ENCODE data around the gene PPIE. TPM values are rescaled to one million over a fixed set of nuclear protein-coding genes. Genes with fewer than 3 reads are reported as not detected.

The PPIE gene
- total RNA-seq, 1 donor from 2014 or later: 27.9 TPM

DNA sequence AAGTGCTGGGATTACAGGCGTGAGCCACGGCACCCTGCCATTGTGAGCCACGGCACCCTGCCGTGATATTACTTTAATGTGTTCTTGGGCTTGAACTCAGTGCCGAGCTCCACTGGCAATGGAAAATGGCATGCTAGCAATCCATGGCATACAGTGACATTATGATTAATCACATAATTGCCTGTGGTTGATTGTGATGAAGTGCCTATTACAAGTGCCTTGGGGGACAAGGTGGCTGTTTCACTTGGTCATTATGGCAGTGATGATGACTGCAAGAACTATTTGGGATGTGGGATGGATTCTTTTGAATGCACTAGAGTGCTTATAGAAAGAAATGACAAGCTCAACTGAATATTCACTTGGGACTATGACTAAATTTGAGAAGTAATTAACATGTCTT lies 25.1 kb upstream of the PPIE start:
- ATAC-seq: no peak
- intact Hi-C loops (cut with DNase I): no loop called here
- DNase-seq (ENCODE audit: missing footprints): no peak

- DNase-seq (ENCODE audit: missing footprints) (no peak), ATAC-seq (no peak)
- intact Hi-C loops (cut with DNase I): loop anchor here (5.0 kb wide), 1 partner anchor 46 kb away; the partner anchor contains the start of gene NT5C1A
Measured at GRCh38 chr1:39717809-39718208, 20.9 kb upstream of the PPIE start.

- ATAC-seq (peak; percentile 37), DNase-seq (ENCODE audit: missing footprints) (no peak)
- intact Hi-C loops (cut with DNase I): loop anchor here (1.0 kb wide), 1 partner anchor 114 kb away; no protein-coding TSS in a partner anchor
Measured at GRCh38 chr1:39720094-39720999, 18.3 kb upstream of the PPIE start.

DNA sequence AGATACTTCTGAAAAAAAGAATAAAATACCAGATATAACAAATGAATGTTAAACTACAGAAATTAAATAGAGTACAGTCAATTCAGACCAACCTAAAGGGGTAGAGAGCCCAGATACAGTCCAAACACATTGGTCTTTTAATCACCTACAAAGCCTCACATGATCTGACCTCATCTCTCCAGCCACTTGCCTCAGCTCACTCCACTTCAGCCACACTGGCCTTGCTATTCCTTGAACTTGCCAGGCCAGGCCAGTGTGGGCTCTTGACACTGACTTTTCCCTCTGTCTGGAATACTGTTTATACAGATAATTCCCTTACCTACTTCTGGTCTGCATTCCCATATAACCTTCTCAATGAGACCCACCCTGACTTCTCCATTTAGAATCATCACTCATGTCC lies 17.0 kb upstream of the PPIE start:
- intact Hi-C loops (cut with DNase I): no loop called here
- ATAC-seq (no peak), DNase-seq (ENCODE audit: missing footprints) (no peak)

DNA sequence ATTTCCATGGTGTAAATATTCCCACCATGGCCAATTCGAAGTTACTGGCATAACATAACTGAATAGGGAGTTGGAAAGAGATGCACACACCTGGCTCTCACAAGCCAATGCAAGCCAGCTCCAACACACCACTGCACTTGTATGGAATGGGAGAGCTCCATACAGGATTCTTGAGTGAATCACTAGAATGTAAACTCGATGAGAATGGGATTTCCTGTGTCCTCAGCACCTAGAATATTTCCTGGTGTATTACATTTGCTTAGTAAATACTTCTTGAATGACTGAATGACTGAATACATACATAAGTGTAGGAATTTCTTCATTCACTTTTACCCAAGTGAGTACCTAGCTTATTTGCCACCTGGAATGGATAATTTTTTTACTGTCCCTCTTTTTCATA lies 16.2 kb upstream of the PPIE start:
- intact Hi-C loops (cut with DNase I): no loop called here
- ATAC-seq (no peak), DNase-seq (ENCODE audit: missing footprints) (no peak)

DNA sequence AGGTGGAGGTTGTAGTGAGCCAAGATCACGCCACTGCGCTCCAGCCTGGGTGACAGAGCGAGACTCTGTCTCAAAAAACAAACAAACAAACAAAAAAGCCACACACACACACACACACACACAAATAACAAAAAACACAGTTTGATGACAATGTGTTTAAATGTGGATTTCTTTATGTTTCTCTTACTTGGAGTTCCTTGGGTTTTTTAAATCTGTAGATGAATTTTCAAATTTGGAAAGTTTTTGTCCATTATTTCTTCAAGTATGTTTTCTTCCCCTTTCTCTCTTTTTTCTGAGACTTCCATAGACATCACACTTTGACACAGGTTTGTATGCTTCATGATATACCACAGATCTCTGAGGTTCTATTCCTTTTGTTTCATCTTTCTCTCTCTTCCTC lies 12.1 kb upstream of the PPIE start:
- ATAC-seq (no peak), DNase-seq (ENCODE audit: missing footprints) (no peak)
- intact Hi-C loops (cut with DNase I): no loop called here

- ATAC-seq: no peak
- intact Hi-C loops (cut with DNase I): no loop called here
- no peak for DNase-seq (ENCODE audit: missing footprints)
Measured at GRCh38 chr1:39727221-39727931, 11.3 kb upstream of the PPIE start.

DNA sequence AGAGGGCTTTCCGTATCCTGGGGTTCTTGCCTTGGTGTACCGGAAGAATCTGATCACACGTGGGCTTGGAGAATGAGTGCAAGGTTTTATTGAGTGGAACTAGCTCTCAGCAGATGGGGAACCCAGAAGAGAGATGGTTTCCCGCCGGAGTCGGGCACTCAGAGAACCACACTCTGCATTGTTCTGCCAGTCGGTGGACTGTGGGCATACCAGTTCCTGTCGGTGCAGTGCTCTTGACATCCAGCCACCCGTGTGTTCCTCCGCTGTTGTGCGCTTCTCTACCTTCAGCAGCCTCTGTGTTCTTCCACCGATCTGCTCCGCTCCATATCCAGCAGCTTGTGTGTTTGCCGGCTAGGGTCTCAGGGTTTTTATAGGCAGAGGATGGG lies 10.8 kb upstream of the PPIE start:
- intact Hi-C loops (cut with DNase I): no loop called here

DNA sequence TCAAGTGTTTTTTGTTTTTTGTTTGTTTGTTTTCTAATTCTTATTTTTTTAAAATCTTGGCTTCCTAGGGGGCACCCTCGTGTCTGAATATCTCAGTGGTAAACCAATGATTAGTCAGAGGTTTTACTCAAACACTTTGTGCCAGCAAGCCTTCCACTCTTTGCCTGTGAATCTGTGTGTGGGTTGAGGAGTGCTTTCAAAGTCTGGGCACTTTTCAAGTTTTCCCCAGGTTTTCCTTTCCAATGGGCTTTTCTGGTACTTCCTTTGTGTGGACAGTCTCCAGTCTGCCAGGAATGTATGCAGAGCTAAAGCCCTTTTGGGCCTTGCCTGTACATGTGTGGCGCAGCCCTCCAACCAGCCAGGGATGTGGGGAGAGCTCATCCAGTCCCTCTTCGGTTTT lies 9.7 kb upstream of the PPIE start:
- intact Hi-C loops (cut with DNase I): no loop called here
- no peak for ATAC-seq

More for the DNA sequence above, 10.8 kb upstream of the PPIE start:
- ATAC-seq (no peak), DNase-seq (ENCODE audit: missing footprints) (no peak)

GRCh38 chr1:39729842-39730241 lies 8.8 kb upstream of the PPIE start:
- no peak for ATAC-seq
- DNase-seq (ENCODE audit: missing footprints): no peak
- intact Hi-C loops (cut with DNase I): no loop called here

More for the DNA sequence above, 9.7 kb upstream of the PPIE start:
- no peak for DNase-seq (ENCODE audit: missing footprints)

- DNase-seq (ENCODE audit: missing footprints): no peak
- intact Hi-C loops (cut with DNase I): no loop called here
- ATAC-seq: peak; percentile 4
Measured at GRCh38 chr1:39732730-39733129, 6.0 kb upstream of the PPIE start.

GRCh38 chr1:39733161-39733560 lies 5.5 kb upstream of the PPIE start:
- intact Hi-C loops (cut with DNase I): no loop called here
- no peak for DNase-seq (ENCODE audit: missing footprints)
- ATAC-seq: peak; percentile 47

DNA sequence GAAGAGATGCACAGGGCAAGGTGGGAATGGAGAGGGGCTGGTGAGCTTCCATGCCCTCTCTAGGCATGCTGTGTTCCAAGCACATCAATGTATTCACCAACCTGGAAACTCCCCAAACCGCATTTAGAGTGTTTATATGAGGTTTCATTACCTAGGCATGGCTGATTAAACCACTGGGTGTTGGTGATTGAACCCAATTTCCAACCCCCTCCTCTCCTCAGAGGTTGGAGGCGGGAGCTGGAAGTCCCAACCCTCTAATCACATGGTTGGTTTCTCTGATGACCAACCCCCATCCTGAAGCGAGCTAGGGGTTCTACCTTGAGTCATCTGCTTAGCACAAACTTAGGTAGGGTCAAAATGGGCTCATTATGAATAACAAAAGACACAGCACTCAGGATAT lies 3.0 kb upstream of the PPIE start:
- intact Hi-C loops (cut with DNase I): no loop called here
- ATAC-seq (no peak), DNase-seq (ENCODE audit: missing footprints) (no peak)

GRCh38 chr1:39737546-39738169 lies 1.0 kb upstream of the PPIE start:
- intact Hi-C loops (cut with DNase I): no loop called here
- ATAC-seq (no peak), DNase-seq (ENCODE audit: missing footprints) (no peak)

DNA sequence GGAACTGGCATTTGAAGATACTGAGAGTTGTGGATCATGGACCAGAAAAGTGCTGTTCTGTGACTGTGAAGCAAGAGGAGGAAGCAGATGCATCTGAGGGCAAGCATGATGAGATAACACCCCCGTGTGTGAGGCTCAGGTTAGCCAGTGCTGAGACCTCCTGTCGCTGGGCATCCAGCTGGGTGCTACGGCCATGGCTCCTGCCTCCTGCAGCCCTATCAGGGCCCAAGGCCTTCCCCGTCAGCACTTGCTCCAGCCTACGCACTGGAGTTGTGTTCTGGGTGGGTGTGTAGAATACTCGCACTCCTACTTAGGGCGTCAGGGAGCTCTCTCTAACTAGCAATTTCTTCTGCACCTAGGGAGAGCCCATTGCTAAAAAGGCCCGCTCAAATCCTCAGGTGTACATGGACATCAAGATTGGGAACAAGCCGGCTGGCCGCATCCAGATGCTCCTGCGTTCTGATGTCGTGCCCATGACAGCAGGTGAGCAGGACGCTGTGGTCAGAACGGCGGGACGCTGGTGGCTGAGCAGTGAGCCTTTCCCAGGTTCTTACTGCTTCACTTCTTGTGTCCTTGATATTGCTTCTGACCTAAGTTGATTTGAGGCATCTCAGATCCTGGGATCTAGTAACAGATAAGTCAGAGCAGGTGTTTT lies 6.5 kb downstream of the PPIE start:
- no peak for DNase-seq (ENCODE audit: missing footprints)
- ATAC-seq: no peak
- intact Hi-C loops (cut with DNase I): no loop called here

DNA sequence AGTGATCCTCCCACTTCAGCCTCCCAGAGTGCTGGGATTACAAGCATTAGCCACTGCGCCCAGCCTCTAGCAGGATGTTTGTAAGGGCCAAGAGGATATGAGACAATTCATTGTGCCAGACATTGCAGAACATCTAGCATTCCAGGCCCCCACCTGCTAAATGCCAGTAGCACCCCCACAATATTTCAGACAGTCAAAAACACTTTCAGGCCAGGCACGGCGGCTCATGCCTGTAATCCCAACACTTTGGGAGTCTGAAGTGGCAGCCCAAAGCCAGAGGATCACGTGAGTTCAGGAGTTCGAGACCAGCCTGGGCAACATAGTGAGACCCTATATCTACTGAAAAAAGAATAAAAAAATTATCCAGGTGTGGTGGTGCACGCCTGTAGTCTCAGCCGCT lies 12.9 kb downstream of the PPIE start:
- DNase-seq (ENCODE audit: missing footprints) (no peak), ATAC-seq (no peak)
- intact Hi-C loops (cut with DNase I): no loop called here

DNA sequence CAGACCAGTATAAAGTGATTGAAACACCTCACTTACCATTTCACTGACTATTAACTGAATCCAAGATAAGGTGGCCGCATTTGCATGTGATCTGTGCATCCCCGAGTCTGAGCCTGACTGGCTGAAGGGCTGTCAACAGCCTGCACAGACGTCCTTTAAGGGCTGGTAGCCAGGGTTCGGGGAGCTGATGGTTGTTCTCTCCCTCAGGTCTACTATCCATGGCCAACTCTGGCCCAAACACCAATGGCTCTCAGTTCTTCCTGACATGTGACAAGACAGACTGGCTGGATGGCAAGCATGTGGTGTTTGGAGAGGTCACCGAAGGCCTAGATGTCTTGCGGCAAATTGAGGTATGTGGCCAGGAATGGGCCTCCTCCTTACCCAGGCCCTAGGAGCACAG lies 14.0 kb downstream of the PPIE start:
- intact Hi-C loops (cut with DNase I): no loop called here
- DNase-seq (ENCODE audit: missing footprints) (no peak), ATAC-seq (no peak)

DNA sequence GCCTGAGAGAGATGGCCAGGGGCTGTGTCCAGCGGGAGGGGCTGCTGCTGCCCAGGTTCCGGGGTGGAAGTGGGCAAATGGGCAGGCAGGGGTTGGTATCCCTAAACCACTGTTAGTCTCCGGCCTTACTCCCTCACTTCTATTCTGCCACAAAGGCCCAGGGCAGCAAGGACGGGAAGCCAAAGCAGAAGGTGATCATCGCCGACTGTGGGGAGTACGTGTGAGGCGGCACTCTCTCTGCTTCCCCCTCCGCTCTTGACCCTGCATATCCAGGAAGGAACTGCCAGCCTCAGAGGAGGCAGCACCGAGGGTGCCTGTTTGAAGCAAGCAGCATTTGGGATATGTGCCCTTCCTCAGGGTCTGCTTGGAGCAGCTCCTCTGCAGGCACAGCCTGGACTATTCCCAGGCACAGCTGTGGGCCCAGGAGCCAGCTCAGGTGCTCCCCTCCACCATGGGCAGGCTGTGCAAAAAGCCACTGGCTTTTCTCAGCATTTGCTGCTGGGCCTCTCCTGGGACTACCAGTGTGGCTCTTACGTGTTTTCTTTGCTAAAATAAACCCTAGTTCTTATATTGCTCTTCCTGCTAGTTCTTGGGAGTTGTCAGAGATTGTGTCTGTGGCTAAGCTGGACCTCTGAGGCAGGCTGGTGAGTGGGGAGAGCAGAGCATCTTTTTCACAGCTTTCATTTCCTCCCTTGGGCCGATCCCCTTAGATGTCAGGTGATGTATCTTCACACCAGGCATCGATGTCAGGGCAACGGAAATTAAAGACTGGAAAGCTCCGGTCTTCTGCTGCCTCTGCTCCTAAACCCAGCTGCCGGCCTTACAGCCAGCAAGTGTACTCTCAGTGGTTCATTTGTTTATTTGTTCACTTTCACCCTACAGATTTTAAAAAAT lies 14.7 kb downstream of the PPIE start:
- intact Hi-C loops (cut with DNase I): no loop called here
- ATAC-seq (no peak), DNase-seq (ENCODE audit: missing footprints) (no peak)

Measured in Right ventricle myocardium inferior (tissue), 1 donor.